ENCODE results near the gene CTNNA2. TPM values are rescaled to one million over a fixed set of nuclear protein-coding genes. Genes with fewer than 3 reads are reported as not detected.
"Not testable (repeated sequence)": the region's sequence is repeated elsewhere in the genome, so short reads cannot be mapped to it uniquely, and the experiment has no call there.

The CTNNA2 gene
- total and polyA plus RNA-seq, 8 donors: 0.28 to 5.7 (median 0.44) TPM; not detected in 4

DNA sequence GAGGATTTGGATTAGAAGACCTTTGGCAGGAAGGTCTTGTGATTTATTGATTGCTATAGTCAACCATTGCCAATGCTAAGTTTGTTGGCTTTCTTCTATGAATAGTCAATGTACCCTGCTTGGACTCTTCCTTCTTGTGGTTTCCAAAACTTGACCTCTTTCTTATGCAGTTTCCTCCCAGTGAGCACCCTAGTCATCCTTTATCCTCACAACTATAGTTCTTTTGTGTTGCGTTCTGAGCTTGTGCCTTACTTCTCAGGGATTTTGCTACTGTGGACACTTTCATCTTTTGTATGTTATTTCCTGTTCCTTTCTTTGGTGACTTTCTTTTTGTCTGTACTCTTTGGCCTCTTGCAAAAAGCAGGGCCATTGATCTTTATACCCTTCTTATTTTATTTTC lies 623.5 kb downstream of the CTNNA2 start:
- Histone ChIP-seq H3K9me3 (peaks cover 0 to 13% (median 9%) of the 10 kb centered on the region in 4 donors), H3K4me3 (no peak overlapping the region), H3K4me1 (no peaks in the 10 kb centered on the region), H3K36me3 (no peaks in the 10 kb centered on the region), H3K27me3 (no peaks in the 10 kb centered on the region), H3K27ac (no peak overlapping the region)
- DNase-seq: no peak
- intact Hi-C loops (cut with DNase I; ENCODE audit: low total_unique reads): no loop called here
- WGBS, 5 donors: 89 to 95% (median 92%) methylated on average over 1 of the region's 1 CpG
- TF ChIP-seq POLR2A (IDR thresholded peaks at IDR 0.05): no peak
- TF ChIP-seq, protein P1, sequence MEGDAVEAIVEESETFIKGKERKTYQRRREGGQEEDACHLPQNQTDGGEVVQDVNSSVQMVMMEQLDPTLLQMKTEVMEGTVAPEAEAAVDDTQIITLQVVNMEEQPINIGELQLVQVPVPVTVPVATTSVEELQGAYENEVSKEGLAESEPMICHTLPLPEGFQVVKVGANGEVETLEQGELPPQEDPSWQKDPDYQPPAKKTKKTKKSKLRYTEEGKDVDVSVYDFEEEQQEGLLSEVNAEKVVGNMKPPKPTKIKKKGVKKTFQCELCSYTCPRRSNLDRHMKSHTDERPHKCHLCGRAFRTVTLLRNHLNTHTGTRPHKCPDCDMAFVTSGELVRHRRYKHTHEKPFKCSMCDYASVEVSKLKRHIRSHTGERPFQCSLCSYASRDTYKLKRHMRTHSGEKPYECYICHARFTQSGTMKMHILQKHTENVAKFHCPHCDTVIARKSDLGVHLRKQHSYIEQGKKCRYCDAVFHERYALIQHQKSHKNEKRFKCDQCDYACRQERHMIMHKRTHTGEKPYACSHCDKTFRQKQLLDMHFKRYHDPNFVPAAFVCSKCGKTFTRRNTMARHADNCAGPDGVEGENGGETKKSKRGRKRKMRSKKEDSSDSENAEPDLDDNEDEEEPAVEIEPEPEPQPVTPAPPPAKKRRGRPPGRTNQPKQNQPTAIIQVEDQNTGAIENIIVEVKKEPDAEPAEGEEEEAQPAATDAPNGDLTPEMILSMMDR (IDR thresholded peaks at IDR 0.05): no peak

DNA sequence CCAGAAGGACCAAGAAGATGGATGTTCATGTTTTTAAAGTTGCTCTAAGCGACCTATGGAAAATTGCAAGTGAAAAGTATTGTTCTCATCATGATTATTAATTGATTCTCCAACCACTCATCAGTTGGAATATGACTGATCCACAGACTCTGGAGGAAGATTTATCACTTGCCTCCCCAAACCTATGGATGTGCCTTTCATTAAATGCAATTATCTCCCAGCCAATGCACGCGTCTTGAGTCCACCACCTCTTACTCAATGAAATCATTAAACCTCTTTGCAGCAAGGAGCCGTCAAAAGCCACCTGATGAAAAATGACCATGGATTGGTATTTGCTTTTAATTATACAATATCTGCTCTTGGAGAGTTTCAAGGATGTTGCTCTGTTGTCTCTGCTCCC lies 626.1 kb downstream of the CTNNA2 start:
- TF ChIP-seq POLR2AphosphoS5 (IDR thresholded peaks at IDR 0.05) (no peak), POLR2A (IDR thresholded peaks at IDR 0.05) (no peak), EP300 (IDR thresholded peaks at IDR 0.05) (no peak)
- TF ChIP-seq, protein P1 (IDR thresholded peaks at IDR 0.05): no peak
- Histone ChIP-seq H3K4me3 (no peak overlapping the region), H3K36me3 (no peaks in the 10 kb centered on the region), H3K4me1 (no peaks in the 10 kb centered on the region), H3K9me3 (peaks cover 0 to 13% (median 9%) of the 10 kb centered on the region in 4 donors), H3K27me3 (no peaks in the 10 kb centered on the region), H3K27ac (no peak overlapping the region)
- no peak for DNase-seq
- intact Hi-C loops (cut with DNase I; ENCODE audit: low total_unique reads): no loop called here
- 66 to 86% (median 74%) methylated on average over 4 of the region's 4 CpGs for WGBS, 5 donors

DNA sequence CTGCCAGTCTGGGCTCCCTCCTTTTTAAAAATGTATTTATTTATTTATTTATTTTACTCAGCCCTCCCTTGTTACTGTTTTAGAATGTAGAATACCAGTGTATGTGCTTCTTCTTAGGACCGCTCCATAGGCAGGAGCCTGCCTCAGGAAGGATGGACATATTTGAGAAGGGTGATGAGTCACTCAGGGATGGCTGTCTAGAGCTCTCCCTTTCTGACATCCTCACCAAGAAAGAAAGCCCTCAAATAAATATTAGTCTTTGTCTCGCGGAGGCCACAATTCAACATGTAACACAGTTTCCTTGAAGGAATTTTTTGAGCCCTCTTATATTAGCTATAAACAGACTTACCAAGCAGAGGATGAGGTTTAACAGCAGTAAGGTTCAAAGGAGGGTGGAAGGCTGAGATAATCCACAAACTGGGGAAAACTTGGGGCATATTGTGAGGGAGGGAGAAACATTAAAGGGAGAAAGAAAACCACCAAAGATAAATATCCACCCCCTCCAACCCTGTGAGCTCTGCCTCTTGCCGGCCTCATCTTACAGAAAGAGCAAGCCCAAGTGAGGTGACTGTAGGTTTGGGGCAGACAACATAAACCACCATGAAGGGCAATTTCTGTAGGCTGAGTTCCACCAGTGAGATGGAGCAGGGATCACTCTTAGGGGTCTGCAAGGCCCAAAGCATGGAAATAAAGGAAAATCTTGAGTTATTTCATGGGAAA lies 628.3 kb downstream of the CTNNA2 start:
- no peak overlapping the region for H3K4me3 ChIP-seq
- no peak for DNase-seq
- no peaks in the 10 kb centered on the region for H3K36me3 ChIP-seq
- no peaks in the 10 kb centered on the region for H3K27me3 ChIP-seq
- no peaks in the 10 kb centered on the region for H3K4me1 ChIP-seq
- WGBS, 5 donors: 64 to 89% (median 84%) methylated on average over 4 of the region's 4 CpGs
- no peak overlapping the region for H3K27ac ChIP-seq
- intact Hi-C loops (cut with DNase I; ENCODE audit: low total_unique reads): no loop called here
- peaks cover 0 to 7% (median 2%) of the 10 kb centered on the region in 4 donors for H3K9me3 ChIP-seq
- TF ChIP-seq POLR2A (IDR thresholded peaks at IDR 0.05) (no peak), POLR2AphosphoS5 (IDR thresholded peaks at IDR 0.05) (no peak), EP300 (IDR thresholded peaks at IDR 0.05) (no peak)
- TF ChIP-seq, protein P1 (IDR thresholded peaks at IDR 0.05): no peak

- no peak overlapping the region for H3K27ac ChIP-seq
- intact Hi-C loops (cut with DNase I; ENCODE audit: low total_unique reads): no loop called here
- no peaks in the 10 kb centered on the region for H3K9me3 ChIP-seq
- no peaks in the 10 kb centered on the region for H3K27me3 ChIP-seq
- 80 to 90% (median 86%) methylated on average over 4 of the region's 4 CpGs for WGBS, 5 donors
- TF ChIP-seq, protein P1 (IDR thresholded peaks at IDR 0.05): no peak
- no peak for TF ChIP-seq POLR2AphosphoS5 (IDR thresholded peaks at IDR 0.05)
- no peaks in the 10 kb centered on the region for H3K4me1 ChIP-seq
- DNase-seq: no peak
- H3K4me3 ChIP-seq: no peak overlapping the region
- H3K36me3 ChIP-seq: no peaks in the 10 kb centered on the region
Measured at GRCh38 chr2:80145499-80145898, 632.6 kb downstream of the CTNNA2 start.

GRCh38 chr2:80146757-80147156 lies 633.9 kb downstream of the CTNNA2 start:
- H3K4me3 ChIP-seq; H3K9me3 ChIP-seq; H3K36me3 ChIP-seq; DNase-seq; H3K27ac ChIP-seq; H3K27me3 ChIP-seq; intact Hi-C loops (cut with DNase I; ENCODE audit: low total_unique reads); H3K4me1 ChIP-seq: not testable (repeated sequence)
- WGBS, 5 donors: 91 to 94% (median 92%) methylated on average over 5 of the region's 5 CpGs
